ENCODE data around the gene NFIL3. TPM values are rescaled to one million over a fixed set of nuclear protein-coding genes. Genes with fewer than 3 reads are reported as not detected.

Gene NFIL3
- total RNA-seq, 2 experiments from 2014 or later = 38.1 to 39.5 TPM

DNA sequence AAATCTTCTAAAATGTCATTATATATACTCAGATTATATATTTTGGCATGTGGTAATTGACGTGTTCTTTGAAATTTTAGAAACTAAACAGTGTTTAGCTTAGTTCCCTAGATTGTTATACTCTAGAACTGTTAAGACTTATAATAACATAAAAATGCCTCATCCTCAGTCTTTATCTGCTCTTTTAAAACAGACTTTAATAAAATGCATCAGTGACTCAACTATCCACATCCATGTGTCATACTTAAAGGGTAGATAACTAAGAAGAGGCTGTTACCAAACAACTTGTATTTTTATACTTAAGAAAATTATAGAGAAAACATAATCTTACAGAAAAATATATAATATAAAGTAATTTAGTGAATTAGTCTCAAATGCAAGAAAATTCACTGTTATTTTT lies 15.2 kb downstream of the NFIL3 start:
- H3K27ac Mint-ChIP-seq = no peak overlapping the region
- DNase-seq (no peak), ATAC-seq (no peak)
- CTCF ChIA-PET = no interaction called here
- H3K36me3 Mint-ChIP-seq (ENCODE audit: low read depth) = peaks cover 63% of the 10 kb centered on the region
- peaks cover 42% of the 10 kb centered on the region for H3K4me1 Mint-ChIP-seq (ENCODE audit: low read depth)
- H3K4me3 Mint-ChIP-seq = no peak overlapping the region
- no peaks in the 10 kb centered on the region for H3K9me3 Mint-ChIP-seq (ENCODE audit: insufficient read depth)
- POLR2A ChIA-PET = no interaction called here
- no peaks in the 10 kb centered on the region for H3K27me3 Mint-ChIP-seq (ENCODE audit: low read depth)

DNA sequence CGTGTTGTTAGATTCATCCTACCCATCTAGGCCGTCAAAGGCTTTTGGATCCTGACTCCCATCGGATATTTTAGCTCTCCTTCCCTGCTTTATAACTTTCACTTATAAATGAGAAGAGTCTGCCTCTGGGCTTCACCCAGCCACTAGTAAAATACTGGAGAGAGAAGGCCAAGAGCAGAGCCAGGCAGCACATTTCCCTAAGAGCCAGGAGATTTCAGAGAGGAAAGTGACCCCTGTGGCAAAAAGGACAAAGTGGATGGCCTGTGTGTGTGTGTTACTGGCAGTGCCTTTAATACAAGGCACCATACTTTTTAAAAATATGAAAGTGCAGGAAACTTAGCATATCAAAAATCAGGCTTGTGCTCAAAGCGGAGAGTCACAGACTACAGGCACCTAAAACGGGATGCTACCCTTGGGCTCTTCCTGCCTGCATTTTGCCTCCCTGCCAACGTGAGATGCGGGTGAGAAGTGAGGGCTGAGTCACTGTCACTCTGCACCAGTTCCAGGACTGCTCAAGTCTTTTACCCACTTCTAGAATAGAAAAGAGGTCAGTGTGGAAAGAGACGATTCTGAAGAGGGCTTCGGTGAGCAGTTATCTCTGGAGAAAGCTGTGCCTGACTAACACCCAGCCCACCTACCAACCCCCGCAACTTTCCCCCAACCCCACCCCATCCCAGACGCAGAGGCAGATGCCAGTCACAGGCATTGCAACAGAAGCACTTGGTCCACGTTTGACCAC lies 15.9 kb downstream of the NFIL3 start:
- no peak overlapping the region for H3K27ac Mint-ChIP-seq
- H3K27me3 Mint-ChIP-seq (ENCODE audit: low read depth) = no peaks in the 10 kb centered on the region
- H3K9me3 Mint-ChIP-seq (ENCODE audit: insufficient read depth) = no peaks in the 10 kb centered on the region
- peaks cover 60% of the 10 kb centered on the region for H3K36me3 Mint-ChIP-seq (ENCODE audit: low read depth)
- ATAC-seq = no peak
- ChIA-PET CTCF (no interaction called here), POLR2A (no interaction called here)
- H3K4me3 Mint-ChIP-seq = no peak overlapping the region
- peaks cover 40% of the 10 kb centered on the region for H3K4me1 Mint-ChIP-seq (ENCODE audit: low read depth)
- no peak for DNase-seq

DNA sequence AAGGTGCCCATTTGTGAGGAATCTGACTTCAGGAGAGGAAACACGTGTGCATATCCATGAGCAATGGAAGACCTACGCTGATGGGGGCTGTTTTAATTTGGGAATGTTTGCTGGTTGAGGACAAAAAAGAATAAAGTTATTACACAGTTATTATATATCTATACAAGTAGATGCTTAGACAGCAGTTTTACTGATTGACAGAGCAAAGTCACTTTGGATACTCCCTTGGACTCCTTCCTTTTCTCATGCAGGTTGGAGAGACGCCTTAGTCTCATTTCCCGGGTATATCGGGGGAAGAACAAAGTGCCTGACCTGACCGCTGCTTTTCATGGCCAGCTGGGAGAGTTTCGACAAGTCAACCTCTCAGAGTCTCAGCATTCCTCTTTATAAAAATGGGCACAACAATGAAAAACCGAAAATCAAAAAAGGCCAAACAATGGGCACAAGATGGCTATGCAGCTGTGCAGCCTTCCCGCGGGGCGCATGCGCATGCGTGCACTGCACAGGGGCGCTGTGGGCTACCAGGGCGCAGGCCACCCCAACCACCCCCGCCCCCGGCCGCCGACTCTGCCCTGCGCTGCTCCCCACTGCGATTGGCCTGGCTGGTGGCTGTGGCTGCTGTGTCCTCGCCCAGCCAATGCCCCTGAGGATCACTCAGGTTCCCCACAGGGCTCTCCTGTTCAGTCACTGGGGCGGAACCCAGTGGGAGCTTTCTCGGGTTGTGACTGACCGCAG lies 18.1 kb downstream of the NFIL3 start:
- peaks cover 51% of the 10 kb centered on the region for H3K36me3 Mint-ChIP-seq (ENCODE audit: low read depth)
- no peak overlapping the region for H3K4me3 Mint-ChIP-seq
- no peaks in the 10 kb centered on the region for H3K27me3 Mint-ChIP-seq (ENCODE audit: low read depth)
- ChIA-PET CTCF (no interaction called here), POLR2A (no interaction called here)
- DNase-seq (peak; percentile 18), ATAC-seq (no peak)
- H3K4me1 Mint-ChIP-seq (ENCODE audit: low read depth) = peaks cover 23% of the 10 kb centered on the region
- H3K27ac Mint-ChIP-seq = no peak overlapping the region
- no peaks in the 10 kb centered on the region for H3K9me3 Mint-ChIP-seq (ENCODE audit: insufficient read depth)

DNA sequence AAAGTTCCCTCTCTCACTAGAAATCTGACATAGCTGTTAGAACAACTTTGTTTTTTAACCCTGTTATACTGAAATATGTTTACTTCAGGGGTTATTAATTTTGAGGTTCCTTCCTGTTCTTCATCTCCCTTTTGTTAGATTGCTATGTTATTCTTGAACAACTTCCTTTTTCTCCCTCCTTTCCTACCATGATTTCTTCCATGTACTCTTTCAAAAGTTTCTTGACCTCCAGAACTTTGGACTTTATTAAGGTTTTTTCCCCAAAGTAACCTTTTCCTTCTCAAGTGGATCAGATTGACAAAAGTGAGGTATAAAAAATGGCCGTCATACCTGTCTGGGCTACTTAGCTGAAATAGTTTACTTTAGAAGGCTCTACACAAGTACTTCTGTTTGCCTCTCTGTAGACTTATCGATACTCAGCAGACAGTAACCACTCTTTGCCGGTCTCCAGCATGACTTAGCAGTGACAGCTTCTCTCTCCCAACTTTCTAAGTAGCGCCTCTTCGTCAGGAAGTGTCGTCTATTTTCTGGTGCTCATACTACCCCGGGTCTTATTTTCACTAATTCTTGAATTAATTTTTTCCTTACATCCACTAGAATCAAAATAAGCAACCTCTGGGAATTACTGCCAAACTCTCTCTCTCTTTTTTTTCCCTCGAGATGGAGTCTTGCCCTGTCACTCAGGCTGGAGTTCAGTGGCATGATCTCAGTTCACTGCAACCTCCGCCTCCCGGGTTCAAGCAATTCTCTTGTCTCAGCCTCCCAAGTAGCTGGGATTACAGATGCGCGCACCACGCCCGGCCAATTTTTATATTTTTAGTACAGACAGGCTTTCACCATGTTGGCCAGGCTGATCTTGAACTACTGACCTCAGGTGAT lies 19.7 kb downstream of the NFIL3 start:
- ATAC-seq (no peak), DNase-seq (no peak)
- Mint-ChIP-seq H3K4me3 (no peak overlapping the region), H3K36me3 (ENCODE audit: low read depth) (peaks cover 36% of the 10 kb centered on the region), H3K27me3 (ENCODE audit: low read depth) (no peaks in the 10 kb centered on the region), H3K4me1 (ENCODE audit: low read depth) (peaks cover 17% of the 10 kb centered on the region), H3K27ac (peak overlapping the region; percentile 39), H3K9me3 (ENCODE audit: insufficient read depth) (no peaks in the 10 kb centered on the region)
- CTCF ChIA-PET = no interaction called here
- POLR2A ChIA-PET = no interaction called here

DNA sequence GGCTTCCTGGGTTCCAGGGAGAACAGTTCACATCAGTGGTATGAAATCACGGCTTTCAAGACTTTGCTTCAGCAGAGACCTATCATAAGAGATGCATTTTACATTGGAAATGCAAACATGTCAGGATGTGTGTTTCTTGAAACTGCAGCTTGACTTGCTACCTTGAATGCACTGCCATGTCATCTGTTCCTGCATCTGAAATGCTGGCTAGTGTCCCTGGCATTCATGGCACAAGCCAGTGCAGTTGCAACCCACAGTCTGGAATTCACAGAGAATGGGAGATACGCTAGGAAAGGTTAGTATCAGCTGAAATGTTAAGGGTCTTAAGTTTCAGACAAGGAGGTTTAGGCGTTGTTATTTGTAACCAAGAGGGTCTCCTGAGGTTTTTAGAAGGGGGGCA lies 24.7 kb downstream of the NFIL3 start:
- ATAC-seq (no peak), DNase-seq (no peak)
- no peaks in the 10 kb centered on the region for H3K9me3 Mint-ChIP-seq (ENCODE audit: insufficient read depth)
- no peak overlapping the region for H3K27ac Mint-ChIP-seq
- CTCF ChIA-PET = no interaction called here
- H3K4me3 Mint-ChIP-seq = no peak overlapping the region
- H3K4me1 Mint-ChIP-seq (ENCODE audit: low read depth) = peaks cover 27% of the 10 kb centered on the region
- POLR2A ChIA-PET = interaction anchor here (0.7 kb wide), 1 partner anchor 101 kb away, joined by 5 read pairs; no protein-coding TSS in a partner anchor
- no peaks in the 10 kb centered on the region for H3K27me3 Mint-ChIP-seq (ENCODE audit: low read depth)
- peaks cover 5% of the 10 kb centered on the region for H3K36me3 Mint-ChIP-seq (ENCODE audit: low read depth)

DNA sequence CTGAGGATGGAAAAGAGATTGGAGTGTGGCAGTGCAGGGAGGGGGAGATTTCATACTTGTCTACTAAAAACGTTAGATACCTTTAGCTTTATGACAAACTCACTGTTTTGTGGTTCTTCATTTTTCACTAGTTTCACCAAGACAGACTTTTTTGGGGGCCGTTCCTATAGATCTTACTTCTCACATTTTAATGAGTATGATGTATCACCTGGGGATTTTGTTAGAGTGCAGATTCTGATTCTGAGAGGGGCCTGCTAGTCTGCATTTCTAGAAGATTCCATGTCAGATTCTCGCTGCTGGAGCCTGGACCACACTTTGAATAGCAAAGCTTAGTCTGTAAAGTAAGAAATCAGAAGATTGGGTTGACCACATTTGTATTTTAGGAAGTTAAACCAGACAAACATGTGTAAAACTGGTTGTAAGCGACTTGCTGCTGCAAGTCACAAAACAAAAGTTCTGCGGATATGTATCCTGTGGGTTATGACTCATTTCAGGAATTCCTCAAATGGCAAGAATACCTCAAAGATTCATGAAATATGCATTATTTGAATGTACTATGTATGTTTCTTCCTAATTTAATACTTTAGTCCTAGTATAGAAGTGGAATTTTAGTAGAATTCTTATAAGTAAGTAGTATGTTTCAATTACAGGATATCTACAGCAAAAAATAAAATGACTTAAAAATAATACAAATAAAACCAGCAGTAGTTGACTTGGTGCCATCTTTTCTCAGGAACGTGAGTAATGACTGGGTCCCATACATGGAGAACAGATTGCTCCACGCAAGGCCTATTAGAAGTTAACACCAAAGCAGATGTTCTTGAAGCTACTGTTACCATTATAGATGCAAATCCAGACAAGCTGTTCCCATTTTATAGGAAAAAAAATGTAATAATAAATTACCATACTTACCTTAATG lies 27.8 kb downstream of the NFIL3 start:
- ATAC-seq = peak; percentile 77
- Mint-ChIP-seq H3K4me3 (peak overlapping the region; percentile 3), H3K9me3 (ENCODE audit: insufficient read depth) (no peaks in the 10 kb centered on the region), H3K4me1 (ENCODE audit: low read depth) (peaks cover 19% of the 10 kb centered on the region), H3K36me3 (ENCODE audit: low read depth) (no peaks in the 10 kb centered on the region), H3K27me3 (ENCODE audit: low read depth) (no peaks in the 10 kb centered on the region), H3K27ac (peak overlapping the region; percentile 76)
- DNase-seq = peak; percentile 38
- POLR2A ChIA-PET = no interaction called here
- CTCF ChIA-PET = interaction anchor here (0.9 to 1.8 kb wide), 7 partner anchors 15 to 481 kb away, joined by 3 to 5 read pairs (median 3); partner anchors contain the start of gene AUH

DNA sequence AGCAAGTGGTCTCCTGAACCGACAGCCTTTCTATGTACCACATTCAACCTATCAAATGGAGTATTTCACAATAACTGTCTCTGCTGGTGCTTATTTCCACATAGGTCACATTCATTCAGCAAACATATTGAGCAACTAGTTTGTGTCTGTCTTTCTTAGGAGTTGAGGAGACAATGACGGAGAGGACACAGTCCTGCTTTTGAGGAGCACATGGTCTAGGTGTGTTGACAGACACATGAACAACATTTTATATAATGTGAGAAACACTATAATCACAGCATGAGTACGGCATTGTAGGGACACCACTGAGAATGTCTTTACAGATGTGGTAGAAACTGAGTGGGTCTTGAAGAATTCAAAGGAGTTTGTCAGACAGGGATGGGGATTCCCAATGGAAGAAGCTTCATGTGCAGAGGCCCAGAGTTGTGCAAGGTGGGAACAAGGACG lies 28.5 kb downstream of the NFIL3 start:
- DNase-seq (no peak), ATAC-seq (peak; percentile 40)
- POLR2A ChIA-PET = no interaction called here
- Mint-ChIP-seq H3K36me3 (ENCODE audit: low read depth) (no peaks in the 10 kb centered on the region), H3K27me3 (ENCODE audit: low read depth) (no peaks in the 10 kb centered on the region), H3K4me1 (ENCODE audit: low read depth) (peaks cover 19% of the 10 kb centered on the region), H3K4me3 (no peak overlapping the region), H3K27ac (peak overlapping the region; percentile 76), H3K9me3 (ENCODE audit: insufficient read depth) (no peaks in the 10 kb centered on the region)
- CTCF ChIA-PET = interaction anchor here (1.0 kb wide), 2 partner anchors 27 to 358 kb away, joined by 3 to 4 read pairs; no protein-coding TSS in a partner anchor

DNA sequence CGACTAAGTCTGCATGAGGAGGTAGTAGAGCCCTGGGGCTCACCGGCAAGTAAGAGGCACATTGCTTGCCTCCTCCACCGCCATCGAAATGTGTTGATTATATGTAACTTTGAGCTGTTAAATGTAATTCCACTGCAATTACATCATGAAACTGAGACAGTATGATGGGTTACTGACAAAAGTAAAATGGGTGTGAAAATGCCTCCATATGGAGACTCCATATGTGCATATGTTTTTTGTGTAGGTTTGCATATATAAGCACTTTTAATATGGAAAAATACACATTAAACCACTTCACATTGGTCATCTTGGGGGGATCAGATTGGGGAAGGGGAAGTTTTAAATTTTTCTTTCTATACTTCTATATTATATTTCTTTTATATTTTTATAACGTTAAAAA lies 29.8 kb downstream of the NFIL3 start:
- Mint-ChIP-seq H3K4me1 (ENCODE audit: low read depth) (peaks cover 19% of the 10 kb centered on the region), H3K4me3 (no peak overlapping the region), H3K27me3 (ENCODE audit: low read depth) (no peaks in the 10 kb centered on the region), H3K27ac (no peak overlapping the region), H3K9me3 (ENCODE audit: insufficient read depth) (no peaks in the 10 kb centered on the region), H3K36me3 (ENCODE audit: low read depth) (no peaks in the 10 kb centered on the region)
- ATAC-seq (no peak), DNase-seq (no peak)
- ChIA-PET CTCF (no interaction called here), POLR2A (no interaction called here)

DNA sequence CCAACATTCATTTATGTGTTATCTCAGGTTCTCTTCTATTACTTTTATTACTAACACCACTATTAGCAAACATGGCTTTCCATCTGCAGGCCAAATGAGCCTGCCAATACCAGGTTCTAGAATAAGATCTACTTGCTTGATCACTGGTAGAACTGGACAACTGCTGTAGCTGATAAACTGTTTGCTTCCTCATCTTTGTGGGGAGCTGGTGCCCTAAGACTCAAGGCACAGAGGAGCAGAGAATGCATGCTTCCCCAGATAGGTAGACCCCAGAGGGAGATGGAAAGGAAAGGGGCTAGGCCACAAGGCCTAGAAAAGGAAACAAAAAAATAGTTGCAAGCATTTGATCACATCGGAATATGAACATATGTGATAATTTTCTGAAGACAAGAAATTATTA lies 31.2 kb downstream of the NFIL3 start:
- no peak for ATAC-seq
- Mint-ChIP-seq H3K4me3 (no peak overlapping the region), H3K4me1 (ENCODE audit: low read depth) (peaks cover 19% of the 10 kb centered on the region), H3K36me3 (ENCODE audit: low read depth) (no peaks in the 10 kb centered on the region), H3K27ac (no peak overlapping the region), H3K9me3 (ENCODE audit: insufficient read depth) (no peaks in the 10 kb centered on the region), H3K27me3 (ENCODE audit: low read depth) (no peaks in the 10 kb centered on the region)
- no peak for DNase-seq
- ChIA-PET POLR2A (no interaction called here), CTCF (interaction anchor here (0.7 to 1.0 kb wide), 2 partner anchors 34 to 477 kb away, joined by 3 to 4 read pairs; no protein-coding TSS in a partner anchor)

DNA sequence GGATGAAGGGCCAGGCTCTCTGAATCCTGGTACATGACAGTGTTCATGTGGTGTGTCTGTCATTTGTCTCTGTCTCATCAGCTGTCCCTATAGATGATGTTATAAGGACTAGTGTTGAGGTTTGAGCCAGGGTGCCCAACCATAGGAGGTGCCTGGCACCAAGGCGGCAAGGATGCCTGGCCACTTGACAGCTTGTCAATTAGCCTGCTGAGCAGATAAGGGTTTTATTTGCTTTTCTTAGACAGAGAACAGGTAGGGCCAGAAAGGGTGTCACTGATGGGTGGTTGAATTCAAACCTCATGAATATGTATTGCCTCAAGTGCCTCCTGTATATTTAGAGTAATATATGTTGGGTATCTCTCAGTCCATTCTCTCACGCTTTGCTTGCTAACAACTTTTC lies 31.8 kb downstream of the NFIL3 start:
- Mint-ChIP-seq H3K4me3 (no peak overlapping the region), H3K36me3 (ENCODE audit: low read depth) (no peaks in the 10 kb centered on the region), H3K9me3 (ENCODE audit: insufficient read depth) (no peaks in the 10 kb centered on the region), H3K27ac (no peak overlapping the region), H3K27me3 (ENCODE audit: low read depth) (no peaks in the 10 kb centered on the region), H3K4me1 (ENCODE audit: low read depth) (peaks cover 19% of the 10 kb centered on the region)
- ChIA-PET CTCF (interaction anchor here (1.0 kb wide), 1 partner anchor 477 kb away, joined by 3 read pairs; no protein-coding TSS in a partner anchor), POLR2A (no interaction called here)
- DNase-seq = no peak
- no peak for ATAC-seq

DNA sequence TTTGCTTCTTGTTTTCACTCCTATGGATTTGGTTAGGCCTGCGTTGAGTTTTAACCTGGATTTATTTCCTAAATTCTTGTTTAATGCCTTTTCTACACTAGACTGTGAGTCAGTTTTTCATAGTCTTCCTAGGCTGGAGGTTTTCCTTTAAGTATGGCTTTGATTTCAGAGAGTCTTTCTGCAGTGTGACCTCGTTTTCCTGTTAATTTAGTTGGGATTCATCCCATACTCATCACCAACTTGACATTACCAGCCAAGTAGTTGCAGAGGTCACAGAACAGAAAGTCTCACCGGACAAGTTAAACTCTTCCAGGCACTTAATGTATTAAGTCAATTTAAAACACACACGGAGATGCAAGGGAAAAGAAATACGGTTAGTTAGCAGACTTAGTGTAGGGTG lies 32.2 kb downstream of the NFIL3 start:
- H3K9me3 Mint-ChIP-seq (ENCODE audit: insufficient read depth) = no peaks in the 10 kb centered on the region
- POLR2A ChIA-PET = no interaction called here
- DNase-seq = no peak
- no peak for ATAC-seq
- no peaks in the 10 kb centered on the region for H3K27me3 Mint-ChIP-seq (ENCODE audit: low read depth)
- peaks cover 17% of the 10 kb centered on the region for H3K4me1 Mint-ChIP-seq (ENCODE audit: low read depth)
- CTCF ChIA-PET = no interaction called here
- no peaks in the 10 kb centered on the region for H3K36me3 Mint-ChIP-seq (ENCODE audit: low read depth)
- no peak overlapping the region for H3K27ac Mint-ChIP-seq
- no peak overlapping the region for H3K4me3 Mint-ChIP-seq

All from activated CD8-positive, alpha-beta T cell treated with anti-CD3 and anti-CD28 coated beads, Interleukin-2, amount 10 ng/mL, durations not matched to agents 7 days and 5 days (primary cell).